NCI-H2227 treated with DMSO at 0.1 percent for 48 hours (cell line): ENCODE results near the gene MAD1L1.
"Not testable (repeated sequence)": the region's sequence is repeated elsewhere in the genome, so short reads cannot be mapped to it uniquely, and the experiment has no call there.

ENCODE experiments used
- DNase-seq: peaks from one replicate; lab custom pipeline; 2025; lab: John Stamatoyannopoulos, UW

Gene MAD1L1

GRCh38 chr7:1831933-1832535 lies 400.7 kb downstream of the MAD1L1 start:
- DNase-seq = not testable (repeated sequence)

DNA sequence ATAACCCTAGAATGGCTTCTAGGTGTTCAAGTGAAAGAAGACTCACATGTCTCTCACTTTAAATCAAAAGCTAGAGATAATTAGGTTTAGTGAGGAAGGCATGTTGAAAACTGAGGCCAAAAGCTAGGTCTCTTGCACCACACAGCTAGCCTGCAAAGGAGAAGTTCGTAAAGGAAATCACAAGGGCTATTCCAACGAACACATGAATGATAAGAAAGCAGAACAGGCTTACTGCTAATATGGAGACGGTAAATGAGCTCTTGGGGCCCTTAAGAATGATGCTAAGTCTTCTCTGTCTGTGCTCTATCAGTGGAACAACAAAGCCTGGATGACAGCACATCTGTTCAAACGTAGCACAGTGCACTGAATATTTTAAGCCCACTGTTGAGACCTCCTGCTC lies 401.3 kb downstream of the MAD1L1 start:
- not testable (repeated sequence) for DNase-seq

GRCh38 chr7:1829668-1830067 lies 403.1 kb downstream of the MAD1L1 start:
- DNase-seq = not testable (repeated sequence)

DNA sequence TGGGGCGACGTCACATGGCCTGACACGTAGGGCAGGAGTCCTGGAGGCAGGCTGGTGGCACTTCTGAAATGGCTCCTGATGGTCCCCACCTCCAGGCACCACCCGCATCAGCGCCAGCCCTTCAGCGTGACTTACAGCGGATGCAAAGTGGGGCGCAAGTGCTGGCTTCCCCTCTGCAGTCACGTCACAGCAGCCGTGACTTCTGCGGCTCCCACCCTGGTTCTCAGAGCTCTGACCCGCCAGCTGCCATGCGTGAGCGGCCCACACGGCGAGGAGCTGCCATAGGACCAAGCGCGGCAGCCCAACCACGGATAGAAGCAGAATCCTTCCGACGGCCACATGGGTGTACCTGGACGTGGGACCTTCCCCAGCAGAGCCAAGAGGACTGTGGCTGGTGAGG lies 403.6 kb downstream of the MAD1L1 start:
- DNase-seq = no peak

- DNase-seq = not testable (repeated sequence)
These were observed 404.6 kb downstream of the MAD1L1 start for GRCh38 chr7:1828170-1828569.

GRCh38 chr7:1827521-1827981 lies 405.2 kb downstream of the MAD1L1 start:
- DNase-seq = not testable (repeated sequence)

GRCh38 chr7:1826931-1827330 lies 405.8 kb downstream of the MAD1L1 start:
- not testable (repeated sequence) for DNase-seq

- DNase-seq = no peak
These were observed 406.6 kb downstream of the MAD1L1 start for GRCh38 chr7:1825897-1826741.

- not testable (repeated sequence) for DNase-seq
These were observed 407.2 kb downstream of the MAD1L1 start for GRCh38 chr7:1825647-1825896.

- DNase-seq = not testable (repeated sequence)
These were observed 407.7 kb downstream of the MAD1L1 start for GRCh38 chr7:1824882-1825646.

- DNase-seq = not testable (repeated sequence)
These were observed 408.4 kb downstream of the MAD1L1 start for GRCh38 chr7:1824151-1824881.

- no peak for DNase-seq
These were observed 409.2 kb downstream of the MAD1L1 start for GRCh38 chr7:1823376-1824150.

DNA sequence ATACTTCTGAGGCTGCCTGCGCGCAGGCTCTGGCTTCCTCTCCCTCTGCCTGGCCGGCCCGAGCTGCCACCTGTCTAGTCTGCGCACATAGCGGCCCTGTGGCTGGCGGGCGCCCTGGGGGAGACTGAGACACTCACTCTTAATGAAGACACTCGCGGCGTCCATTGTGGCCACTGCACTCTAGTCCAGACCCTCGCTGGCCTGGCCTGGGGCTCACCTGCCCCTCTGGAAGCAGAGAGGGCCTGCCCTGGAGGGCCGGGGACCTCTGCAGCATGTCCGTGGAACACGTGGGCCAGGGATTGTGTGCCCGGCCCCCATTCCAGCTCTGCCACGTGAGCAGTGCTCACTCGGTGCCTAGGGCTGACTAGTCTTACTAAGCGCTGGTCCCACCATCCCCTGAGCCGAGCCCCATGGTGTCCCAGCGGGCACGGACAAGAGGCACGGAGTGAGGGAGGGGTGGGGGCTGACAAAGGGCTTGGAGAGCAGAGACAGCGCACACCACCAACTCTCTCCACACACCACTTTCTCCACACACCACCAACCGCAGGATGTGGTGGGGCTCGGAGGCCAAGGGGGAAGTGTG lies 413.4 kb downstream of the MAD1L1 start:
- DNase-seq = no peak

DNA sequence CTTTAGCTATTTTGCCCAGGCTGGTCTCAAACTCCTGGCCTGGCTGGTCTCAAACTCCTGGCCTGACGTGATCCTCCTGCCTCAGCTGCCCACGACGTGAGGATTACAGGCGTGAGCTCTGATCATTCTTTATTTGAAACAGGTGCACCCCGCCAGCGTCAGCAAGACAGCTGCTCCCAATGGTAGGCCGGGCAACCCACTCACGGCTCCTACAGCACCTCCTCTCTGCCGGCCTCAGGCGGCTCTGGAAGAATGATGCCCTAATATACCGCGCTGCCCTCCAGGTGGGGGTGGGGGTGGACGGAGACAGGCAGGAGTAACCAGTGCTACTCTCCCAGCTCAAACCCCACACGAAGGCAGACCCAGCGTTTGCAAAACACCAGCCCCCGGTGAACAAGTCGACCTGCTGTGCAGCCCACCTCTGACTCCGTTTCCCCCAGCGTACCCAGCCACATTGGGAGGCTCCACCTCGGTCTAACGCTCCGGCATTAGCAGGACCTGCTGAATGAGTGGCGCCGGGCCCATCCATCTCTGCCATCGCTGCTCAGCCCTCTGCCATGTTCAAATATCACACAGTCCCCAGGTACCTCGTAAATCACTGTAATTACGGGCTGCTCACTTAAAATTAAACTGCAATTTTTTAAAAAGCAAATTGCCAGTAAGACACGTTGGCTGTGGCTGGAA lies 414.0 kb downstream of the MAD1L1 start:
- peak; percentile 33 for DNase-seq

DNA sequence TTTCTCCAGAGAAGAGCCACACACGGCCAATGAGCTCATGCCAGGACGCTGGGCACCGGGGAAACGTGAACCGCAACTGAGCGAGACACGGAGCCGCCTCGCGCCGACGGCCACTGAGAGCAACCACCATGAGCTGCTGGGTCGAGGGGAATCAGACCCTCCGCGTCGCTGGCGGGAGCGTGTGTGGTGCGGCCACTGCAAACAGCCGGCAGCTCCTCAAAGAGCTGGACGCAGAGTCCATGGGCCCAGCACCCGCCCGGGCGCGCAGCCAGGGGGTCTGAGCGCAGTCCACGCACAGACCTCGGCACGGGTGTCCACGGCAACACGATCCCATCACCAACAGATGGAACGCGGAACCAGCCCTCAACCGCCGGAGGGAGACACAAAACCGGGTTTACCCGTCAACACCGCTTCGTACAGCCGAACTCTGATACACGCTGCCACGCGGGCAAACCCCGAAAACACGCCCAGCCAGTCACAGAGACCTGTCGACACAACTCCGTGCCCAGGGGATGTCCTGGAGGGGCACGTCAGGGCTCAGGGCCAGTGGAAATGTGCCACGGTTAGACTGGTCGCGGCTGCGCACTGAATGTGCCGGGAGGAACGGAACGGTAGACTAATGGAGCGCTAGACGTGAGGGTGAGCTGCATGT lies 415.6 kb downstream of the MAD1L1 start:
- DNase-seq = no peak

- not testable (repeated sequence) for DNase-seq
These were observed 416.3 kb downstream of the MAD1L1 start for GRCh38 chr7:1816451-1816850.

DNA sequence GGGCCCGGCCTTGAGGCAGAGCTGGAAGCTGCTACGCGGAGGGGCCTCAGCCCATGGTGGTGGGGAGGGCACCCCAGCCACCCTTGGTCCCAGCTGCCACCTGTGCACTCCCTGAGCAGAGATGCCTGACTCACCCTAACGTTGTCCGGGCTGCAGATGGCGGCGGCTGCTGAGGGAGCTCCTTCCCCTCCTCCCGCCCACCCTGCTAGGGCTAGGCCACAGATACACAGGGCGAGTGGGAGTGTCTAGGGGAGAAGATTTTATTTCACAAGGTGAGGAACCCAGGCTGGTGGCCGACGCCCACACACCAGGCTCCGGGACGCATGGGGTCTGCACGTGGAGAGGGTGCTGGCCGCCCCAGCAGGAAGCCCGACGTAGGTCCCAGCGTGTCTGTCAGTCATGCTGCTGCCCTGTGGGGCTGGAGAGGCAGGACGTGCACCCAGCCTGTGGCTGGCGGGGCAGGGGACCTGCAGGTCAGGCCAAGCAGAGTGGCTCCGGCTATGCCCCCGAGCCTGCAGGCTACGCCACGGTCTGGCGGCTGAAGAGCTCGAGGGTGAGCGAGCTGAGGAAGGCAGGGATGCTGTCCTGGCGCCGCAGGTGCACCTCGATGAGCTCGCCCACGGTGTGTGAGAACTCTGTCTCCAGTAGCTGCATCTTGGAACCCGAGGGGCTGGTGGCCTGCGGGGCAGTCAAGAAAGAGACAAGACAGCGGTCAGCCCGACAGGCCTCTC lies 417.0 kb downstream of the MAD1L1 start:
- not testable (repeated sequence) for DNase-seq

DNA sequence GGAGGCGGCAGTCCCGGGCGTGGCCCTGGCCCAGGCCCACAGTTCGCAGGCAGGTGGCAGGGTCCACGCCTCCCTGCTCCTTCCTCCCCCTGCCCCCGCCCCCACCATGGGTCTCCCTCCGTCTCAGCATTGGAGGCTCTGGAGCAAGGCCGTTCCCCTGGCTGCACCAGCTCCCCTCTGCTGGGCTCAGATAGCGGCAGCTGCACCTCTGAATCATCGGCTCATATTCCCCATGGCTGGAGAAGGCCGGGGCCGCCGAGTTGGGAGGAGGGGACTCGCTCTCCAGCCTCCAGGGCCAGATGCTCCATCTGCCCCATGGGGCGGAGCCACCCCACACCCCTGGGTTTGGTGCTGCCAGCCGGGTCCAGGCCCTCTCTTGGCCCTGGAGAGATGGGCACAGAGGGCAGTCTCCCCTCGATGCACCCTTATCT lies 417.7 kb downstream of the MAD1L1 start:
- DNase-seq = no peak
